GM12872 (cell line): ENCODE measurements around the gene MYORG.

Experiments
- CTCF ChIP-seq: IDR thresholded peaks from 3 replicates; pipeline ENCODE4 v1.5.1; 2011; ENCODE audit warnings: low read depth, mild to moderate bottlenecking, low read length, moderate library complexity; ENCODE audit not compliant: insufficient read depth

The MYORG gene

DNA sequence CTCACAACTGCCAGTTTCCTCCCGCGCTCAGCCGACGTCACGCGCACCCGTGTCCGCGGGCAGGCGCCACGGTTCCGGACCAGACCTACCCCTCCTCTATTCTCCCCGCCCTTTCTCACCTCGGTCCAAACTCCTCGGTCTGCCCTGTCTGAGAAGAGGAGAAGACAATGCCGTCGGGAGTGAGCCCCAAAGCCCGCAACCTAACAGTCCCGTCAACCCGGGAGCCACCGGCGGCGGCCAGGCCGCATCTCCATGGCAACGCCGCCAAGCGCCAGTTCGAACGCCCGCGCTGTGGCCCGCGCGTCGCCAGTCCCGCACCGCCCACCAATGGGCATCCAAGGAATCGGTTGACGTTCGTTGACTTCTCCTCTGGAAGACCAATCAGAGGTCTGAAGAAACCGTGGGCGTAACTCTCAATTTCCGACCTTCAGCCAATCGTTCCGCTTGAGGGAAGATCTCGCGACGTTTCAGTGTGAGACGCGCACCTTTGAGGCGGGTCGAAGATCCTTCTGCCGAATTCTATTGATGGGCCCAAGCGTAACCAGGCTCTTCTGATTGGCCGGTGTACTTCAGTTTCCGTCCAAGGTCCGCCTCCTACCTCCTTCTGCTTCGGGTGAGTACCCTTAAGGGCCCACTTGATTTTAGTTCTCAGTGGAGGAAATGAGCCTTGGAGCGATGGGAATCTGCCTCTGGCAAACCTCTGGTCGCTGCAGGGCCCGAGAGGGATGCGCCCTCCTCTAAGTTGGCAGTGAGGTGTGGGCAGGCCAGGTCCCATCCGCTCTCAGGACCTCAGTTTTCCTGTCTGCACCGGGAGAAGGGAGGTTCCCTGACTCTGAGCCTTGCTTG, 47.5 kb downstream of the MYORG start, which contains the start of the genes KIF24 and NUDT2:
Gene KIF24, minus strand, starts transcription at position 282 of the 846 bp plus-strand sequence. CDS start 17,922 bp downstream, outside the sequence.
Gene NUDT2, plus strand, starts transcription at position 583 of the 846 bp plus-strand sequence. CDS start 9,471 bp downstream, outside the sequence.
- no peak for TF ChIP-seq CTCF

DNA sequence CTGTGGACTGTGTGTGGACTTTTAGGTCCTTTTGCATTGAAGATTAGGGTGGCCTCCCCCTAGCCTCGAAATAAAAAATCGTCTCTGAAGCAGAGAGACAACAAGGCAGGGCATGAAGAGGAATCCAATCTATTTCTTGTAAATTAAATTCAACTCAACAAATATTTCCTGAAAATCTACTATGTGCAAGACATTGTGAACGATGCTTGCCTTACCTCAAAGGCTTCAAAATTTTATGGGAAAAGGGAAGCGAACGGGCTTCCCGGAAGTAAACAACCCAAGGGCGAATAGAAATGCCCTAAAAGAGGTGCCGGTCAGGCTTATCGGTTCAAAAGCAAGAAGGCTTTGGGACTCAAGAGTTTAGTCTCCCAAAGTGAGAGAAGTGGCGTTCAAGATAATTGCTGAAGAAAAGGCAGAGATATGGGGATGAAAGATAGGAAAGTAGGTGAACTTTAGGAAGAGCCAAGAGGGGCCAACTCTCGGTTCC, 48.2 kb downstream of the MYORG start:
- no peak for TF ChIP-seq CTCF

DNA sequence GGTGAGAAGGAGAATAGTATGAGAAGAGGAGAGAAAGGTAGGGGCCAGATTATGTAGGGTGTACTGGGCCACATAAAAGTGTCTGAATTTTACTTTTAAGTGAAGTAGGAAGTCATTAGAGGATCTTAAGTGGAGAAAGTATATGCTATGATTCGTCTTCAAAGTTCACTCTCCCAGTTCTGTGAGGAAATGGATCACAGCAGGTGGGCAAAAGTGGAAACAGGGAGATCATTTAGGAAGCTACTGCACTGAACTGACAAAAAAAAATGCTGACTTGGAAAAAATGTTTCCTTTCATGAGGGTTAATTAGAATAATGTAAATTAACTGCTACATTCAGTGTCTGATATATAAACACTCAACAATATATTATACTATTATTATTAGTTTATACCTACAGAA, 50.0 kb downstream of the MYORG start:
- no peak for TF ChIP-seq CTCF

DNA sequence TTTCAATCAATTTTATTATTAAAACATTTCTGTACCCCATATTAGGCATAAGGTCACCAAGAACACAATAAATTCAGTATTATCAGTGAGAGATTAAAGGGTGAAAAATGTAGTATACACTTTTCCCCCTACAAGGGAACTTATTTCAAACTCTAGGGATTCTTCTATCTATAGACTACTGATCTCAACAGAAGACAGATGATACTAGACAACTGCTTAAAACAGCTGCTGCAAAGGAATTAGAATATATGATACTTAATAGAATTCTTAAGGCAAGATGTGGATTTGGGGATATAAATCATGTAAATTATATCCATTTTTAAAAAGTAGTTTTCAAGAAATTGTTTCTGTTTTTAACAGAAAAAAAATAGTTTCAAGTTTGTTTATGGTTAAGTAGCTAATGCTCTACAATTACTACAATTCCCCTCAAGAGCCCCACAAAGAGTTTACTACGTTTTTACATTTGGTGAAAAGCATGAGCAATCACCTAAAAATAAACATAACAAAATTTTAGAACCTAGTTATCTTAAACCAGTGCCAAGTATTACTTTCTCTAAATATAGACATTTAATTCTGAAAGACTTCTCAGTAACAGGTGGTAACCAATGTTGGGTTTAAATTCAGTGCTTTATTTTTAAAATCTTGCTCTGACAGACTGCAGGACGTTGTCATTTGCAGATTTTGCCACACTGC, 53.7 kb downstream of the MYORG start:
- TF ChIP-seq CTCF: no peak

DNA sequence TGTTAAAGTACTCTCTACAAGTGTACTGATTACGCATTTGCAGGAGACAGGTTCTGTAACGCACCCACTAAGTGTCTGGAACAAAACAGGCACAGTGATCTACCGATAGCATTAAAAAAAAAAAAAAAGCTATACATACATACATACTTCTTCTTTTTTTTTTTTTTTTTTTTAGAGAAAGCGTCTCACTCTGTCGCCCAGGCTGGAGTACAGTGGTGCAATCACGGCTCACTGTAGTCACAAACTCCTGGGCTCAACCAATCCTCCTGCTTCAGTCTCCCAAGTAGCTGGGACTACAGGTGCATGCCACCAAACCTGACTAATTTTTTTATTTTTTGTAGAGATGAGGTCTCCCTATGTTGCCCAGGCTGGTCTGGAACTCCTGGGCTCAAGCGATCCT, 55.2 kb downstream of the MYORG start:
- no peak for TF ChIP-seq CTCF

DNA sequence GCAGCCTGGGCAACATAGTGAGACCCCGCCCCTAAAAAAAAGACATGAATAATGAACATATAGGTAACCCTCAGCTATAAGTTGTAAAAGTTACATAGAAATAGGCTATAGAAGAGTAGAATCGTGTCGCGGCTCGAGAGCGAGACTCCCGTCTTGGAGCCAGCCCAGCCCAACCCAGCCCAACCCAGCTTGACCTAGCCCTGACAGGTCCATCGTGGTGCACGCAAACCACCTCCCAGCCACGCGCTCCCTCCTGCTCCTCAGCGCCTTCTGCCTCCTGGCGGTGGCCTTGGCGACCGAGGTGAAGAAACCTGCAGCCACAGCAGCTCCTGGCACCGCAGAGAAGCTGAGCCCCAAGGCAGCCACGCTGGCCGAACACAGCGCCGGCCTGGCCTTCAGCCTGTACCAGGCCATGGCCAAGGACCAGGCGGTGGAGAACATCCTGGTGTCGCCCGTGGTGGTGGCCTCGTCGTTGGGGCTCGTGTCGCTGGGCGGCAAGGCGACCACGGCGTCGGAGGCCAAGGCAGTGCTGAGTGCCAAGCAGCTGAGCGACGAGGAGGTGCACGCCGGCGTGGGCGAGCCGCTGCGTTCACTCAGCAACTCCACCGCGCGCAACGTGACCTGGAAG, 58.4 kb downstream of the MYORG start:
- no peak for TF ChIP-seq CTCF

- no peak for TF ChIP-seq CTCF
Observed at GRCh38 chr9:34317436-34317835, 59.3 kb downstream of the MYORG start.
